Heart left ventricle (tissue), 16 donors: ENCODE data around the gene KLHL4. TPM values are rescaled to one million over a fixed set of nuclear protein-coding genes. Genes with fewer than 3 reads are reported as not detected.
"Not testable (repeated sequence)": the region's sequence is repeated elsewhere in the genome, so short reads cannot be mapped to it uniquely, and the experiment has no call there.

Source experiments
- ATAC-seq, 4 donors: fragments of 200-7000 bp; cut with Tn5 transposase; one replicate each; pipeline ENCODE4 v1.9.1; 2020 to 2022; ENCODE audit warnings: moderate library complexity in 4 of 4, mild to moderate bottlenecking in 3 of 4, moderate number of reproducible peaks in 1 of 4
- DNase-seq, 5 donors: peaks; one replicate each; pipeline ENCODE4 v3.0.0-alpha.2; 2020
- H3K27ac ChIP-seq, 12 donors: fragments of 200-600 bp; sonication (generic) in 4 of 12; one replicate each; pipeline versions ENCODE4 v1.5.0 to v1.8.0; 2016 to 2022; ENCODE audit warnings: mild to moderate bottlenecking in 2 of 12
- H3K27me3 ChIP-seq, 9 donors: fragments of 200-600 bp; sonication (generic) in 2 of 9; one replicate each; pipeline versions ENCODE4 v1.5.1 to v1.8.0; 2016 to 2022; ENCODE audit warnings: mild to moderate bottlenecking in 3 of 9
- H3K36me3 ChIP-seq, 9 donors: fragments of 200-600 bp; sonication (generic) in 2 of 9; one replicate each; pipeline versions ENCODE4 v1.5.0 to v1.8.0; 2018 to 2022; ENCODE audit warnings: mild to moderate bottlenecking in 2 of 9
- H3K4me1 ChIP-seq, 12 donors: fragments of 200-600 bp; sonication (generic) in 4 of 12; one replicate each; pipeline versions ENCODE4 v1.5.0 to v1.8.0; 2016 to 2022; ENCODE audit warnings: mild to moderate bottlenecking in 3 of 12
- H3K4me3 ChIP-seq, 12 donors: fragments of 200-600 bp; sonication (generic) in 4 of 12; one replicate each; pipeline versions ENCODE4 v1.5.0 to v1.8.0; 2017 to 2022; ENCODE audit warnings: mild to moderate bottlenecking in 9 of 12, moderate library complexity in 4 of 12
- H3K9me3 ChIP-seq, 12 donors: fragments of 200-600 bp; sonication (generic) in 4 of 12; one replicate each; pipeline versions ENCODE4 v1.5.0 to v1.8.0; 2016 to 2022; ENCODE audit warnings: mild to moderate bottlenecking in 1 of 12
- CTCF ChIP-seq, 12 donors: fragments of 200-600 bp; sonication (generic) in 4 of 12; IDR thresholded peaks; one replicate each; pipeline versions ENCODE4 v1.5.0 to v1.8.0; 2018 to 2022; ENCODE audit warnings: antibody characterized with exemption in 12 of 12, mild to moderate bottlenecking in 5 of 12
- POLR2A ChIP-seq, 2 donors: fragments of 450-650 bp; IDR thresholded peaks; one replicate each; pipeline ENCODE4 v1.6.1; 2017; ENCODE audit warnings: antibody characterized with exemption in 2 of 2, mild to moderate bottlenecking in 2 of 2, moderate library complexity in 2 of 2
- WGBS, 4 donors: extraction: QIAGEN DNeasy Blood & Tissue Kit in 2 of 4; methylation state at CpG; one replicate each; pipeline versions ENCODE4 v1.1.5 to v1.1.7; 2013 to 2018; 5-methylcytosine and 5-hydroxymethylcytosine counted together
- intact Hi-C, 10 donors: fragments of 100-400 bp; cut with DNase I; formaldehyde crosslinking; loops; one replicate each; pipeline versions ENCODE4 v1.11.1 to v1.14.2; 2022
- polyA plus RNA-seq, 2 donors: library from polyadenylated mRNA; stranded (reverse); fragments of 200-250 nt; gene quantifications; one replicate each; pipeline ENCODE4 v1.2.3, GENCODE V29; 2013
- total RNA-seq, 9 donors: library from RNA; depleted of rRNA in 2 of 9; stranded (reverse); fragments of >200 nt in 2 of 9; fragmentation: NEBNext Ultra II Directional in 3 of 9; extraction: Animal tissue kit (Norgen Biotek cat#: 25700) in 3 of 9; gene quantifications; one replicate each; pipeline versions ENCODE4 v1.1.0 to v1.2.4, GENCODE V29; 2016 to 2023
- donor health status: ischemic (EF 13 %, LVEDD 7.1; RV severe dilation, severe dysfunction).
- donor health status: healthy with polysubstance abuse.
- donor health status: DM: no; HTN: yes; CAD: no.
- donor health status: DM: no; HTN: no; CAD: no.
- donor health status: ischemic (EF 25% LVEDD 6.9; RV normal size, moderate dysfunction).
- donor health status: ischemic (EF 25% LVEDD 5.7; RV mildly dilated, moderate dysfunction).
- donor health status: healthy.
- donor health status: DM: yes; HTN: yes; CAD: no.
- donor health status: ischemic (EF 35%, LVEDD 5.7; RV mildly dilated, moderate dysfunction).
- donor health status: nonischemic (EF 11% LVEDD 7.7; RV severe dilation, severe dysfunction).
- donor health status: DM: yes; HTN: yes; CAD: no.
- donor health status: PGD.
- donor health status: ischemic (EF 29% LVEDD 5.4; RV normal size, mild dysfunction).
- donor health status: nonischemic (EF 23%, LVEDD 6.1; RV moderate dilation, normal function).

The KLHL4 gene
- total and polyA plus RNA-seq, 11 donors = 0.15 to 4.6 (median 1.1) TPM

GRCh38 chrX:87664381-87664780 is 146.8 kb downstream of the KLHL4 start:
- no peak for TF ChIP-seq POLR2A (IDR thresholded peaks at IDR 0.05)
- peak; percentile 31 to 62 (median 42) for TF ChIP-seq CTCF (IDR thresholded peaks at IDR 0.05)
- no peak overlapping the region for H3K27ac ChIP-seq
- H3K4me1 ChIP-seq = no peaks in the 10 kb centered on the region
- H3K9me3 ChIP-seq = no peaks in the 10 kb centered on the region
- intact Hi-C loops = loop anchor here in 7 of 10 donors (2.0 to 10.0 kb wide), 5 partner anchors 80 to 330 kb away; no protein-coding TSS in a partner anchor
- 5 to 12% (median 9%) methylated on average over 2 of the region's 2 CpGs for WGBS, 4 donors
- ATAC-seq = no peak
- no peaks in the 10 kb centered on the region for H3K36me3 ChIP-seq
- H3K4me3 ChIP-seq = no peak overlapping the region
- DNase-seq = no peak
- H3K27me3 ChIP-seq = peaks cover 0 to 5% (median 0%) of the 10 kb centered on the region in 9 donors

- ATAC-seq (no peak), DNase-seq (no peak)
- Histone ChIP-seq H3K9me3 (no peaks in the 10 kb centered on the region), H3K4me3 (no peak overlapping the region), H3K4me1 (no peaks in the 10 kb centered on the region), H3K27ac (no peak overlapping the region), H3K27me3 (no peaks in the 10 kb centered on the region), H3K36me3 (no peaks in the 10 kb centered on the region)
- intact Hi-C loops = no loop called here
- no peak for TF ChIP-seq CTCF (IDR thresholded peaks at IDR 0.05)
- TF ChIP-seq POLR2A (IDR thresholded peaks at IDR 0.05) = no peak
- WGBS, 4 donors = 57 to 84% (median 71%) methylated on average over 1 of the region's 1 CpG
Observed at GRCh38 chrX:87679849-87680248, 162.2 kb downstream of the KLHL4 start.

GRCh38 chrX:87687703-87688102 is 170.1 kb downstream of the KLHL4 start:
- Histone ChIP-seq H3K4me3 (no peak overlapping the region), H3K36me3 (no peaks in the 10 kb centered on the region), H3K27me3 (no peaks in the 10 kb centered on the region), H3K9me3 (no peaks in the 10 kb centered on the region), H3K27ac (no peak overlapping the region), H3K4me1 (no peaks in the 10 kb centered on the region)
- intact Hi-C loops = no loop called here
- 65 to 94% (median 89%) methylated on average over 1 of the region's 1 CpG for WGBS, 4 donors
- ATAC-seq (no peak), DNase-seq (no peak)
- no peak for TF ChIP-seq CTCF (IDR thresholded peaks at IDR 0.05)
- no peak for TF ChIP-seq POLR2A (IDR thresholded peaks at IDR 0.05)

GRCh38 chrX:87688113-87688748 is 170.6 kb downstream of the KLHL4 start:
- H3K27ac ChIP-seq, DNase-seq, ATAC-seq, H3K36me3 ChIP-seq, H3K4me1 ChIP-seq, H3K27me3 ChIP-seq, H3K9me3 ChIP-seq, H3K4me3 ChIP-seq, intact Hi-C loops: not testable (repeated sequence)
- 66 to 85% (median 82%) methylated on average over 5 of the region's 5 CpGs for WGBS, 4 donors

- ATAC-seq, H3K27ac ChIP-seq, H3K27me3 ChIP-seq, DNase-seq, intact Hi-C loops, H3K4me3 ChIP-seq, H3K9me3 ChIP-seq, H3K36me3 ChIP-seq, H3K4me1 ChIP-seq: not testable (repeated sequence)
- 88 to 95% (median 90%) methylated on average over 7 of the region's 7 CpGs for WGBS, 4 donors
Observed at GRCh38 chrX:87689218-87689617, 171.6 kb downstream of the KLHL4 start.
